Keratinocyte (primary cell): ENCODE data around the gene GABRB2. TPM values are rescaled to one million over a fixed set of nuclear protein-coding genes. Genes with fewer than 3 reads are reported as not detected.

Experiments
- DNase-seq: peaks from one replicate; pipeline ENCODE4 v3.0.0-alpha.2; 2011; ENCODE audit warnings: low read depth, missing footprints, low spot score
- FAIRE-seq: peaks from 2 replicates; lab custom pipeline; 2011; peaks lifted over from hg19 to GRCh38; lab: Jason Lieb, UNC
- H2AFZ ChIP-seq: 2 replicates; pipeline ENCODE4 v1.6.0; 2012; ENCODE audit warnings: low read length, control low read depth, inconsistent platforms; ENCODE audit not compliant: control insufficient read depth
- H3K27ac ChIP-seq: 2 replicates; pipeline ENCODE4 v1.5.1; 2011; ENCODE audit warnings: low read length; ENCODE audit not compliant: control insufficient read depth, insufficient read depth
- H3K27me3 ChIP-seq: 3 replicates; pipeline ENCODE4 v1.6.0; 2011; ENCODE audit warnings: low read length; ENCODE audit not compliant: control insufficient read depth, insufficient read depth; ENCODE audit errors: extremely low read depth
- H3K36me3 ChIP-seq, 2 experiments: 2 replicates in 1 of 2; 3 replicates in 1 of 2; pipeline ENCODE4 v1.5.1; 2011; ENCODE audit warnings: low read length in 2 of 2, mild to moderate bottlenecking in 1 of 2; ENCODE audit not compliant: control insufficient read depth in 2 of 2, insufficient read depth in 2 of 2; ENCODE audit errors: extremely low read depth in 1 of 2
- H3K4me1 ChIP-seq: 3 replicates; pipeline ENCODE4 v1.5.1; 2011; ENCODE audit warnings: low read length; ENCODE audit not compliant: control insufficient read depth, insufficient read depth; ENCODE audit errors: extremely low read depth
- H3K4me2 ChIP-seq: 3 replicates; pipeline ENCODE4 v1.6.0; 2011; ENCODE audit warnings: low read depth, low read length; ENCODE audit not compliant: control insufficient read depth, insufficient read depth; ENCODE audit errors: extremely low read depth
- H3K4me3 ChIP-seq, 3 experiments: fragments of 200-600 bp in 1 of 3; sonication (generic) in 1 of 3; 2 replicates in 2 of 3; 3 replicates in 1 of 3; pipeline ENCODE4 v1.5.1; 2011 to 2016; ENCODE audit warnings: low read length in 3 of 3, mild to moderate bottlenecking in 3 of 3, control low read depth in 2 of 3, inconsistent platforms in 1 of 3, low read depth in 1 of 3, mixed read lengths in 1 of 3, mixed run types in 1 of 3, moderate library complexity in 1 of 3; ENCODE audit not compliant: control insufficient read depth in 2 of 3, insufficient read depth in 2 of 3; ENCODE audit errors: extremely low read depth in 1 of 3
- H3K79me2 ChIP-seq: 2 replicates; pipeline ENCODE4 v1.6.0; 2012; ENCODE audit warnings: low read length; ENCODE audit not compliant: control insufficient read depth, insufficient read depth
- H3K9ac ChIP-seq: 3 replicates; pipeline ENCODE4 v1.6.0; 2011; ENCODE audit warnings: low read length; ENCODE audit not compliant: control insufficient read depth, insufficient read depth; ENCODE audit errors: extremely low read depth
- H3K9me1 ChIP-seq: 3 replicates; pipeline ENCODE4 v1.6.0; 2011; ENCODE audit warnings: low read length; ENCODE audit not compliant: control insufficient read depth, insufficient read depth; ENCODE audit errors: extremely low read depth
- H3K9me3 ChIP-seq: 2 replicates; pipeline ENCODE4 v1.5.1; 2012; ENCODE audit warnings: low read depth, low read length; ENCODE audit not compliant: control insufficient read depth
- H4K20me1 ChIP-seq: 3 replicates; pipeline ENCODE4 v1.6.0; 2011; ENCODE audit warnings: low read length; ENCODE audit not compliant: control insufficient read depth, insufficient read depth; ENCODE audit errors: extremely low read depth
- EZH2 ChIP-seq: IDR thresholded peaks from one replicate; pipeline ENCODE4 v1.6.1; 2012; ENCODE audit warnings: inconsistent platforms, mild to moderate bottlenecking, low read length, moderate library complexity
- dilution Hi-C: fragments of 300-500 bp; cut with MboI; formaldehyde crosslinking; loops from one replicate; pipeline ENCODE4 v1.7.0; 2020; ENCODE audit warnings: low sequenced_read_pairs; ENCODE audit not compliant: extremely low pct_ligation_motif_present
- polyA plus RNA-seq, 5 experiments: library from polyadenylated mRNA; depleted of rRNA in 3 of 5; stranded (reverse) in 3 of 5; stranded (forward) in 1 of 5; unstranded in 1 of 5; fragments of >200 nt; gene quantifications; 1 replicate in 1 of 5; 2 replicates in 3 of 5; 3 replicates in 1 of 5; pipeline versions ENCODE4 v1.2.1 to v1.2.3, GENCODE V29; 2011 to 2012; ENCODE audit warnings: missing spikeins in 2 of 5, low read depth in 1 of 5, low replicate concordance in 1 of 5
- TF ChIP-seq, protein P1 (sequence below), 3 experiments: IDR thresholded peaks in 1 of 3; conservative IDR thresholded peaks in 1 of 3; optimal IDR thresholded peaks in 1 of 3; 2 replicates in 2 of 3; 3 replicates in 1 of 3; pipeline versions ENCODE3 to v1.5.1; 2011; ENCODE audit warnings: low read length in 3 of 3, mild to moderate bottlenecking in 3 of 3, moderate library complexity in 2 of 3, control low read depth in 1 of 3, inconsistent platforms in 1 of 3; ENCODE audit not compliant: insufficient read depth in 2 of 3; ENCODE audit errors: extremely low read depth in 1 of 3

GABRB2 gene
- polyA plus RNA-seq, 1 donor (not counting 4 experiments of a cell fraction or from before 2014, with no cell fraction given) = not detected

DNA sequence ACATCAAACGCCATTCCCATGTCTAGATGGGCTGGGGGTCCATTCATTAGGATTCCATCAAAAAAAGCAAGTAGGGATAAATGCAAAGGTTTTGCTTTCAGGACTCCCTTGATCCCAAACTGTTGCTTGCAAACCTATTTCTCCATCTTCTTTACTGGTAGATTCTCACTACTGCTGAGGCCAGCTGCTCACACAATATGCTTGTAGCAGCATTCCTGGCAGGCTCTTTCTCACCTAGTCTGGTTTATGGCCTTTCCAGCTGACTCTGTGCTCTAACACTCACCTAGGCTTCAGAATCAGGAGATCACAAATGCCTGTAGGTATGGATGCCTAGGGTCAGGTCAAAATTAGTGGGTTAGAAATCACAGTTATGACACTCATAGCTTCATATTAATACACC is 274.7 kb downstream of the GABRB2 start:
- no peak for FAIRE-seq
- no peaks in the 10 kb centered on the region for H3K9me3 ChIP-seq
- no peaks in the 10 kb centered on the region for H3K79me2 ChIP-seq
- H3K36me3 ChIP-seq = no peaks in the 10 kb centered on the region
- no peak overlapping the region for H3K4me3 ChIP-seq
- H3K27me3 ChIP-seq = no peaks in the 10 kb centered on the region
- H3K4me2 ChIP-seq = no peak overlapping the region
- dilution Hi-C loops = no loop called here
- no peaks in the 10 kb centered on the region for H3K4me1 ChIP-seq
- H3K9me1 ChIP-seq = no peaks in the 10 kb centered on the region
- TF ChIP-seq, protein P1, sequence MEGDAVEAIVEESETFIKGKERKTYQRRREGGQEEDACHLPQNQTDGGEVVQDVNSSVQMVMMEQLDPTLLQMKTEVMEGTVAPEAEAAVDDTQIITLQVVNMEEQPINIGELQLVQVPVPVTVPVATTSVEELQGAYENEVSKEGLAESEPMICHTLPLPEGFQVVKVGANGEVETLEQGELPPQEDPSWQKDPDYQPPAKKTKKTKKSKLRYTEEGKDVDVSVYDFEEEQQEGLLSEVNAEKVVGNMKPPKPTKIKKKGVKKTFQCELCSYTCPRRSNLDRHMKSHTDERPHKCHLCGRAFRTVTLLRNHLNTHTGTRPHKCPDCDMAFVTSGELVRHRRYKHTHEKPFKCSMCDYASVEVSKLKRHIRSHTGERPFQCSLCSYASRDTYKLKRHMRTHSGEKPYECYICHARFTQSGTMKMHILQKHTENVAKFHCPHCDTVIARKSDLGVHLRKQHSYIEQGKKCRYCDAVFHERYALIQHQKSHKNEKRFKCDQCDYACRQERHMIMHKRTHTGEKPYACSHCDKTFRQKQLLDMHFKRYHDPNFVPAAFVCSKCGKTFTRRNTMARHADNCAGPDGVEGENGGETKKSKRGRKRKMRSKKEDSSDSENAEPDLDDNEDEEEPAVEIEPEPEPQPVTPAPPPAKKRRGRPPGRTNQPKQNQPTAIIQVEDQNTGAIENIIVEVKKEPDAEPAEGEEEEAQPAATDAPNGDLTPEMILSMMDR (optimal IDR thresholded peaks at IDR 0.05 in 1 of 3, IDR thresholded peaks at IDR 0.05 in 1 of 3, conservative IDR thresholded peaks at IDR 0.05 in 1 of 3; ENCODE audit: extremely low read depth in 1 of 3, insufficient read depth in 2 of 3, low read length in 3 of 3) = no peak
- no peak for TF ChIP-seq EZH2
- H3K9ac ChIP-seq = no peak overlapping the region
- no peak for DNase-seq
- H3K27ac ChIP-seq = no peak overlapping the region
- H4K20me1 ChIP-seq = no peaks in the 10 kb centered on the region
- H2AFZ ChIP-seq = no peak overlapping the region

DNA sequence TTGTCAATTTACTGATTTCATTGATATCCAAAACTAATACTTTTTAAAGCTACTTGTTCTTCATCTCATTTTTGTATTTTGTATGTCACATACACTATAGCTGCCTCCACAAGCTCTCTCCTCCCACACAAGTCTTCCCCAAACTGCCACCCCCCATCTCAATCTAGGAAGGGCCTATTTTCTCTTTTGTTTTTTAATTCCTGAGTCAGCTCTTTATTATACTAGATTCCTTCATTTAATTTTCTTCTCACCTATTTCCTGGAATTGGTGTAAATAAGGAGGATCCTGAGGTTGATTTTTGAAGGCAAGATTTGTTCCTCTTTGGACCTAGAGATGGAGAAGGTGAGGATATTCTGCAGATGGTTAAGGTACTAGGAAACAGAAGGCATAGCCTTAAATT is 277.4 kb downstream of the GABRB2 start:
- Histone ChIP-seq H4K20me1 (no peaks in the 10 kb centered on the region), H3K27me3 (no peaks in the 10 kb centered on the region), H3K9me3 (no peaks in the 10 kb centered on the region), H3K36me3 (no peaks in the 10 kb centered on the region), H3K9ac (no peak overlapping the region), H3K79me2 (no peaks in the 10 kb centered on the region), H3K4me2 (no peak overlapping the region), H3K4me3 (no peak overlapping the region), H3K4me1 (no peaks in the 10 kb centered on the region), H3K27ac (no peak overlapping the region), H2AFZ (no peak overlapping the region), H3K9me1 (no peaks in the 10 kb centered on the region)
- no peak for FAIRE-seq
- TF ChIP-seq, protein P1 (optimal IDR thresholded peaks at IDR 0.05 in 1 of 3, IDR thresholded peaks at IDR 0.05 in 1 of 3, conservative IDR thresholded peaks at IDR 0.05 in 1 of 3; ENCODE audit: extremely low read depth in 1 of 3, insufficient read depth in 2 of 3, low read length in 3 of 3) = no peak
- no peak for TF ChIP-seq EZH2
- no peak for DNase-seq
- dilution Hi-C loops = no loop called here
